HepG2 (cell line): ENCODE measurements around the gene DNAAF1. TPM values are rescaled to one million over a fixed set of nuclear protein-coding genes. Genes with fewer than 3 reads are reported as not detected.

ENCODE experiments used
- AKAP8 ChIP-seq: sonication (generic); formaldehyde crosslinking; IDR thresholded peaks from 2 replicates; pipeline ENCODE4 v1.5.1; 2020; ENCODE audit warnings: mild to moderate bottlenecking, missing genetic modification reagents
- ERF ChIP-seq: IDR thresholded peaks from 2 replicates; pipeline ENCODE4 v1.6.1; 2018; ENCODE audit warnings: missing biosample characterization, missing genetic modification reagents
- FLYWCH1 ChIP-seq: sonication (generic); formaldehyde crosslinking; IDR thresholded peaks from 2 replicates; pipeline ENCODE4 v1.8.1; 2023; ENCODE audit warnings: mild to moderate bottlenecking, missing genetic modification reagents
- GZF1 ChIP-seq: sonication (generic); formaldehyde crosslinking; IDR thresholded peaks from 2 replicates; pipeline ENCODE4 v1.5.1; 2020; ENCODE audit warnings: mild to moderate bottlenecking, missing genetic modification reagents
- JUNB ChIP-seq: sonication (generic); formaldehyde crosslinking; IDR thresholded peaks from 2 replicates; pipeline ENCODE4 v1.8.0; 2022; ENCODE audit warnings: missing genetic modification reagents, mild to moderate bottlenecking, borderline replicate concordance
- NONO ChIP-seq, 2 experiments: fragments of 450-650 bp in 1 of 2; sonication (generic) in 1 of 2; formaldehyde crosslinking in 1 of 2; IDR thresholded peaks in 1 of 2; conservative IDR thresholded peaks in 1 of 2; 2 replicates each; pipeline versions ENCODE4 v1.6.1 to v1.8.0; 2017 to 2022; ENCODE audit warnings: mild to moderate bottlenecking in 1 of 2, missing genetic modification reagents in 1 of 2, moderate library complexity in 1 of 2
- RELA ChIP-seq: sonication (generic); formaldehyde crosslinking; IDR thresholded peaks from 2 replicates; pipeline ENCODE4 v1.4.0; 2020; ENCODE audit warnings: missing genetic modification reagents
- RFXAP ChIP-seq: sonication (generic); formaldehyde crosslinking; IDR thresholded peaks from 2 replicates; pipeline ENCODE4 v1.4.0; 2020; ENCODE audit warnings: missing genetic modification reagents, borderline replicate concordance
- SMC3 ChIP-seq: IDR thresholded peaks from 2 replicates; pipeline ENCODE4 v1.6.1; 2011; ENCODE audit warnings: low read length, improper control_type of control experiment
- TBX3 ChIP-seq: fragments of 450-650 bp; IDR thresholded peaks from 2 replicates; pipeline ENCODE4 v1.6.1; 2017; ENCODE audit warnings: antibody characterized with exemption, mild to moderate bottlenecking, inconsistent platforms, borderline replicate concordance
- ZIK1 ChIP-seq: sonication (generic); formaldehyde crosslinking; IDR thresholded peaks from 2 replicates; pipeline ENCODE4 v1.5.0; 2020; ENCODE audit warnings: mild to moderate bottlenecking, low read depth, missing genetic modification reagents, borderline replicate concordance
- ZKSCAN1 ChIP-seq: fragments of 150-350 bp; IDR thresholded peaks from 2 replicates; pipeline ENCODE4 v1.6.1; 2014; ENCODE audit warnings: low read length
- ZMYM2 ChIP-seq: sonication (generic); formaldehyde crosslinking; IDR thresholded peaks from 2 replicates; pipeline ENCODE4 v1.8.0; 2022; ENCODE audit warnings: mild to moderate bottlenecking, missing genetic modification reagents
- ZNF546 ChIP-seq: sonication (generic); formaldehyde crosslinking; conservative IDR thresholded peaks from 2 replicates; pipeline ENCODE4 v1.8.1; 2023; ENCODE audit warnings: mild to moderate bottlenecking, missing genetic modification reagents
- ZNF644 ChIP-seq: IDR thresholded peaks from 2 replicates; pipeline ENCODE4 v1.6.1; 2016; ENCODE audit warnings: low read depth
- ZNF850 ChIP-seq: sonication (generic); formaldehyde crosslinking; conservative IDR thresholded peaks from 2 replicates; pipeline ENCODE4 v1.9.0; 2021; ENCODE audit warnings: mild to moderate bottlenecking, missing genetic modification reagents
- polyA plus RNA-seq, 8 experiments: library from polyadenylated mRNA; depleted of rRNA in 3 of 8; stranded (reverse) in 7 of 8; unstranded in 1 of 8; fragments of >200 nt; fragmentation: Illumina TruSeq in 4 of 8; extraction: Trizol in 4 of 8; gene quantifications; 2 replicates each; pipeline versions ENCODE4 v1.2.1 to v1.2.3, GENCODE V29; 2011 to 2016; ENCODE audit warnings: low read depth in 4 of 8, missing spikeins in 1 of 8, mixed read lengths in 1 of 8; ENCODE audit not compliant: insufficient read depth in 1 of 8
- total RNA-seq, 5 experiments: library from RNA; depleted of rRNA; stranded (reverse); fragments of >200 nt; fragmentation: Illumina TruSeq; extraction: Trizol; gene quantifications; 2 replicates each; pipeline ENCODE4 v1.2.3, GENCODE V29; 2016; ENCODE audit warnings: low read depth in 1 of 5
- TF ChIP-seq, protein P1 (sequence below): sonication (generic); formaldehyde crosslinking; IDR thresholded peaks from 2 replicates; pipeline ENCODE4 v1.8.0; 2022; ENCODE audit warnings: missing genetic modification reagents, low read depth, mild to moderate bottlenecking, borderline replicate concordance
- TF ChIP-seq, protein P2 (sequence below): sonication (generic); formaldehyde crosslinking; IDR thresholded peaks from 2 replicates; pipeline ENCODE4 v1.4.0; 2020; ENCODE audit warnings: low read depth, missing genetic modification reagents
- TF ChIP-seq, protein P3 (sequence below): sonication (generic); formaldehyde crosslinking; conservative IDR thresholded peaks from 2 replicates; pipeline ENCODE4 v1.4.0; 2020; ENCODE audit warnings: missing genetic modification reagents
- TF ChIP-seq, protein P4 (sequence below): sonication (generic); formaldehyde crosslinking; IDR thresholded peaks from 2 replicates; pipeline ENCODE4 v1.8.0; 2022; ENCODE audit warnings: mild to moderate bottlenecking, missing genetic modification reagents, moderate library complexity

The DNAAF1 gene
- total and polyA plus RNA-seq, 2 of the 13 experiments (the other 11 are each of a cell fraction or from before 2014, with no cell fraction given) = 0.04 TPM; not detected in 1

DNA sequence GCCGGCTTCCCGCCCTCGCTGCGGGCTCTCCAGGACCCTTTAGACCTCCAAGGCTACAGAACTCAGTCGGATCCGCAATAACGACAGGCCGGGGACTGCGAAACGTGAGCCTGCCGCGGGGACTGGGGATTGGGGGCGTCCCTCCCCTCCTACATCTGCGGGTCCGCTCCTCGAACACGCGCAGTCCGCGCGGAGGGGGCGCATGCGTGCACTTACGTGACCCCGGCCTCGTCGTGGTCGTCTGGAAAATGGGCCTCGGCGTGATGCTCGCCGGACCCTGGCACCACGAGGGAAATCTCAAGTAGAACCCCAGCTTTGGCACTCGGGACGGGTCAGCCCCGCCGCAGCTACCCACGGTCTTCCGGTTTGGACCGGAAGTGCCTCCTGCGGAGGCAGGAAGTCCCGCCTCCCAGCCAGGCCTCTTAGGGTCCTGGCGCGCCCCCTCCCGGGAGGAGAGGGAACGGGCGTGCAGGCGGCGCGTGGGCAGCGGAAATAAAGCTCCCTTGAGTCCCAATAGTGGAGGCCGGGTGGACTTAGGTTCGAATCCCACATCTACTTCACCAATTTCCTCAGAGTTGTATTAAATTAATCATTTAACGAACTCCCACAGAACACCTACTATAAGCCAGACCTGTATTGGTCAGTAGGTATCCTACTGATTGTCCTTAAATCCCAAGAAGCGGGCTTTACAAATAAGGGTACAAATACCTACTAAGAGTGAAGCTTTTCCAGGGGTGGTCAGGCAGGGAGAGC lies 41.8 kb downstream of the DNAAF1 start, which contains the start of gene TAF1C (continued):
- TF ChIP-seq NONO (IDR thresholded peaks at IDR 0.05) (no peak), NONO (CRISPR knock-in tag; conservative IDR thresholded peaks at IDR 0.05) (peak; percentile 74; the same call in 1 of the 2 replicates), ZNF850 (CRISPR knock-in tag) (no peak), ZNF546 (CRISPR knock-in tag) (no peak; the same call in 1 of the 2 replicates), ERF (CRISPR knock-in tag) (peak; percentile 94), ZMYM2 (CRISPR knock-in tag) (peak; percentile 96), SMC3 (peak; percentile 25; the same call in 1 of the 2 replicates), TBX3 (no peak), RFXAP (peak; percentile 82; the same call in 1 of the 2 replicates), JUNB (CRISPR knock-in tag) (no peak), AKAP8 (CRISPR knock-in tag) (peak; percentile 77; the same call in 1 of the 2 replicates), RELA (CRISPR knock-in tag) (0 out of 2 replicates have a peak, but pooled peaks have one; percentile 63), ZKSCAN1 (no peak), ZIK1 (CRISPR knock-in tag) (peak; percentile 82; the same call in 1 of the 2 replicates), ZNF644 (CRISPR knock-in tag) (no peak; the same call in 1 of the 2 replicates), GZF1 (CRISPR knock-in tag) (0 out of 2 replicates have a peak, but pooled peaks have one; percentile 60), FLYWCH1 (no peak)
- TF ChIP-seq, protein P1, sequence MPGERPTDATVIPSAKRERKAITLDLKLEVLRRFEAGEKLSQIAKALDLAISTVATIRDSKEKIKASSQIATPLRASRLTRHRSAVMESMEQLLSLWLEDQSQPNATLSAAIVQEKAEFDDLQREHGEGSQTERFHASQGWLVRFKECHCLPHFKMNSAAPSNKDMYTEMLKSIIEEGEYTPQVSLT = no peak
- TF ChIP-seq, protein P2, sequence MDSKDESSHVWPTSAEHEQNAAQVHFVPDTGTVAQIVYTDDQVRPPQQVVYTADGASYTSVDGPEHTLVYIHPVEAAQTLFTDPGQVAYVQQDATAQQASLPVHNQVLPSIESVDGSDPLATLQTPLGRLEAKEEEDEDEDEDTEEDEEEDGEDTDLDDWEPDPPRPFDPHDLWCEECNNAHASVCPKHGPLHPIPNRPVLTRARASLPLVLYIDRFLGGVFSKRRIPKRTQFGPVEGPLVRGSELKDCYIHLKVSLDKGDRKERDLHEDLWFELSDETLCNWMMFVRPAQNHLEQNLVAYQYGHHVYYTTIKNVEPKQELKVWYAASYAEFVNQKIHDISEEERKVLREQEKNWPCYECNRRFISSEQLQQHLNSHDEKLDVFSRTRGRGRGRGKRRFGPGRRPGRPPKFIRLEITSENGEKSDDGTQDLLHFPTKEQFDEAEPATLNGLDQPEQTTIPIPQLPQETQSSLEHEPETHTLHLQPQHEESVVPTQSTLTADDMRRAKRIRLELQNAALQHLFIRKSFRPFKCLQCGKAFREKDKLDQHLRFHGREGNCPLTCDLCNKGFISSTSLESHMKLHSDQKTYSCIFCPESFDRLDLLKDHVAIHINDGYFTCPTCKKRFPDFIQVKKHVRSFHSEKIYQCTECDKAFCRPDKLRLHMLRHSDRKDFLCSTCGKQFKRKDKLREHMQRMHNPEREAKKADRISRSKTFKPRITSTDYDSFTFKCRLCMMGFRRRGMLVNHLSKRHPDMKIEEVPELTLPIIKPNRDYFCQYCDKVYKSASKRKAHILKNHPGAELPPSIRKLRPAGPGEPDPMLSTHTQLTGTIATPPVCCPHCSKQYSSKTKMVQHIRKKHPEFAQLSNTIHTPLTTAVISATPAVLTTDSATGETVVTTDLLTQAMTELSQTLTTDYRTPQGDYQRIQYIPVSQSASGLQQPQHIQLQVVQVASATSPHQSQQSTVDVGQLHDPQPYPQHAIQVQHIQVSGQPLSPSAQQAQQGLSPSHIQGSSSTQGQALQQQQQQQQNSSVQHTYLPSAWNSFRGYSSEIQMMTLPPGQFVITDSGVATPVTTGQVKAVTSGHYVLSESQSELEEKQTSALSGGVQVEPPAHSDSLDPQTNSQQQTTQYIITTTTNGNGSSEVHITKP (CRISPR knock-in tag) = peak; percentile 46; the same call in 1 of the 2 replicates
- TF ChIP-seq, protein P3, sequence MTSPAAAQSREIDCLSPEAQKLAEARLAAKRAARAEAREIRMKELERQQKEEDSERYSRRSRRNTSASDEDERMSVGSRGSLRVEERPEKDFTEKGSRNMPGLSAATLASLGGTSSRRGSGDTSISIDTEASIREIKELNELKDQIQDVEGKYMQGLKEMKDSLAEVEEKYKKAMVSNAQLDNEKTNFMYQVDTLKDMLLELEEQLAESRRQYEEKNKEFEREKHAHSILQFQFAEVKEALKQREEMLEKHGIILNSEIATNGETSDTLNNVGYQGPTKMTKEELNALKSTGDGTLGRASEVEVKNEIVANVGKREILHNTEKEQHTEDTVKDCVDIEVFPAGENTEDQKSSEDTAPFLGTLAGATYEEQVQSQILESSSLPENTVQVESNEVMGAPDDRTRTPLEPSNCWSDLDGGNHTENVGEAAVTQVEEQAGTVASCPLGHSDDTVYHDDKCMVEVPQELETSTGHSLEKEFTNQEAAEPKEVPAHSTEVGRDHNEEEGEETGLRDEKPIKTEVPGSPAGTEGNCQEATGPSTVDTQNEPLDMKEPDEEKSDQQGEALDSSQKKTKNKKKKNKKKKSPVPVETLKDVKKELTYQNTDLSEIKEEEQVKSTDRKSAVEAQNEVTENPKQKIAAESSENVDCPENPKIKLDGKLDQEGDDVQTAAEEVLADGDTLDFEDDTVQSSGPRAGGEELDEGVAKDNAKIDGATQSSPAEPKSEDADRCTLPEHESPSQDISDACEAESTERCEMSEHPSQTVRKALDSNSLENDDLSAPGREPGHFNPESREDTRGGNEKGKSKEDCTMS = peak; percentile 53; the same call in 1 of the 2 replicates
- TF ChIP-seq, protein P4, sequence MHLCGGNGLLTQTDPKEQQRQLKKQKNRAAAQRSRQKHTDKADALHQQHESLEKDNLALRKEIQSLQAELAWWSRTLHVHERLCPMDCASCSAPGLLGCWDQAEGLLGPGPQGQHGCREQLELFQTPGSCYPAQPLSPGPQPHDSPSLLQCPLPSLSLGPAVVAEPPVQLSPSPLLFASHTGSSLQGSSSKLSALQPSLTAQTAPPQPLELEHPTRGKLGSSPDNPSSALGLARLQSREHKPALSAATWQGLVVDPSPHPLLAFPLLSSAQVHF (CRISPR knock-in tag) = no peak
